Melanocyte of skin (primary cell): ENCODE data around the gene ZNF184. TPM values are rescaled to one million over a fixed set of nuclear protein-coding genes. Genes with fewer than 3 reads are reported as not detected.

Experiments
- small RNA-seq, 2 donors: library from RNA; depleted of rRNA; stranded (forward); fragments of <200 nt; gene quantifications; one replicate each; pipeline ENCODE3, GENCODE V24; 2012
- total RNA-seq, 2 donors: library from RNA; depleted of rRNA; stranded (reverse); fragments of >200 nt; gene quantifications; 2 replicates each; pipeline ENCODE4 v1.2.3, GENCODE V29; 2012

ZNF184 gene
- total RNA-seq = 1 to 10 TPM; 5.5 to 7.0 TPM

DNA sequence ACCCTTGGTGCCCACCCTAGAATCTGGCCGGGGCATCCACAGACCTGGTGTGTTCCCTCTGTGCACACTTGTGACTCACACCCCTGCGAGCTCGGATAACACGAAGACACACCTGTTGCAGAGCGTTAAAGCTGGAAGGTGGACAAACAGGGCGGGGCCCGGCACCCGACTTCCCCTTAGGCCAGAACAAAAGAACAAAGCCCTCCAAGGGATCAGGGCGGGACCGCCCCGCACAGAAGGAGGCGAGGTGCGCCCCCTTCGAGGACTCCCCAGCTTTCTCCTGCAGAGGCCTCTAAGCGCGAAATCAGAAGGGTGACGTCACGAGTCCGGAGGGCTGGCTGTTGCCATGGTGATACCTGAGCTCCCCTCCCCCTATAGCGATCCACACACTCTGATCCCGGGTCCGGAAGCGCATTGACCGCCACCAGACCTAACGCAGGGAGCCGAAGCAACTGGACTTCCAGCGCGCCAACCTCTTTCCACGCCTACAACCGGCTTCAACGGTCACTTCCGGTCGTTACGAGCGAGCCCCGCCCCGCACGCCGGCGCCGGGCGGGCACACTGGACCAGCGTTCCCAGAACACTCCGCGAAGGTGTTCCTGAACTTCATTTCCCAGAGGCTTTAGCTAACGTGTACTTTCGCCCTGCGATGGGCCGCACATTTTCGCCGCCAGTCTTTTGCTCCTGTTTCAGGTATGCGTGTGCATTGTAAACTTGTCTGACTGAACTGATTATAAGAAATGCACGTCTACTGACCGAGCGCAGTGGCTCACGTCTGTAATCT, at the start of gene ZNF184:
Gene ZNF184, minus strand, starts transcription at position 489 of the 784 bp plus-strand sequence. CDS start 811 bp downstream, outside the sequence.

Small RNA genes within 50 kb of the gene (small RNA-seq; reads per million reads assigned to genes)
- 0 reads per million in 2 donors for gene AL021918.1
- gene AL021918.2 = 0 reads per million in 2 donors
- gene MCFD2P1 = 0 reads per million in 2 donors

Other genes with a start within 250 kb of the ZNF184 start
- under 1 TPM in 1 of 2 donors, not detected in 1; under 0.01 TPM for gene PRSS16, start 225.4 kb downstream of the ZNF184 start, total RNA-seq
- not detected for gene POM121L2, start 160.8 kb downstream of the ZNF184 start, total RNA-seq
- 1 to 10 TPM in 1 of 2 donors, under 1 TPM in 1; 1.00 to 1.7 TPM for gene ZNF391, start 84.3 kb downstream of the ZNF184 start, total RNA-seq